ENCODE measurements around the gene CIC. TPM values are rescaled to one million over a fixed set of nuclear protein-coding genes. Genes with fewer than 3 reads are reported as not detected.

CIC gene
- total RNA-seq, 3 donors from 2014 or later (not counting 1 experiment from before 2014, with no cell fraction given) = 95.4 to 121 (median 108) TPM

- DNase-seq (no peak), ATAC-seq (no peak)
- H3K36me3 ChIP-seq (ENCODE audit: control insufficient read depth, insufficient read depth, low read length) = peaks cover 75% of the 10 kb centered on the region
- 87% methylated on average over 4 of the region's 4 CpGs for whole genome bisulfite sequencing (ENCODE audit: insufficient coverage)
- H3K9me3 ChIP-seq (ENCODE audit: control insufficient read depth, insufficient read depth, low read length) = no peaks in the 10 kb centered on the region
- no peak overlapping the region for H3K4me3 Mint-ChIP-seq
- H3K36me3 Mint-ChIP-seq = no peaks in the 10 kb centered on the region
- intact Hi-C loops (cut with micrococcal nuclease) = no loop called here
- H3K27me3 Mint-ChIP-seq (ENCODE audit: low read depth in 2 of 2) = no peaks in the 10 kb centered on the region
- H3K27ac ChIP-seq (ENCODE audit: low read length) = no peak overlapping the region
- H3K27me3 ChIP-seq (ENCODE audit: control insufficient read depth, insufficient read depth, low read length) = no peaks in the 10 kb centered on the region
- no peaks in the 10 kb centered on the region for H3K4me1 ChIP-seq (ENCODE audit: control insufficient read depth, insufficient read depth, low read length)
- H3K27ac Mint-ChIP-seq = peak overlapping the region; percentile 63 to 65
- TF ChIP-seq, protein P1, sequence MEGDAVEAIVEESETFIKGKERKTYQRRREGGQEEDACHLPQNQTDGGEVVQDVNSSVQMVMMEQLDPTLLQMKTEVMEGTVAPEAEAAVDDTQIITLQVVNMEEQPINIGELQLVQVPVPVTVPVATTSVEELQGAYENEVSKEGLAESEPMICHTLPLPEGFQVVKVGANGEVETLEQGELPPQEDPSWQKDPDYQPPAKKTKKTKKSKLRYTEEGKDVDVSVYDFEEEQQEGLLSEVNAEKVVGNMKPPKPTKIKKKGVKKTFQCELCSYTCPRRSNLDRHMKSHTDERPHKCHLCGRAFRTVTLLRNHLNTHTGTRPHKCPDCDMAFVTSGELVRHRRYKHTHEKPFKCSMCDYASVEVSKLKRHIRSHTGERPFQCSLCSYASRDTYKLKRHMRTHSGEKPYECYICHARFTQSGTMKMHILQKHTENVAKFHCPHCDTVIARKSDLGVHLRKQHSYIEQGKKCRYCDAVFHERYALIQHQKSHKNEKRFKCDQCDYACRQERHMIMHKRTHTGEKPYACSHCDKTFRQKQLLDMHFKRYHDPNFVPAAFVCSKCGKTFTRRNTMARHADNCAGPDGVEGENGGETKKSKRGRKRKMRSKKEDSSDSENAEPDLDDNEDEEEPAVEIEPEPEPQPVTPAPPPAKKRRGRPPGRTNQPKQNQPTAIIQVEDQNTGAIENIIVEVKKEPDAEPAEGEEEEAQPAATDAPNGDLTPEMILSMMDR (IDR thresholded peaks at IDR 0.05) = no peak
- no peak overlapping the region for H3K4me3 ChIP-seq (ENCODE audit: low read length)
- peaks cover 7 to 26% of the 10 kb centered on the region in 2 donors for H3K4me1 Mint-ChIP-seq
- H3K9me3 Mint-ChIP-seq = no peaks in the 10 kb centered on the region
Measured at GRCh38 chr19:42228641-42229040, 40.4 kb upstream of the CIC start.

GRCh38 chr19:42229301-42229854 is 39.7 kb upstream of the CIC start:
- 76% methylated on average over 2 of the region's 4 CpGs for WGBS (ENCODE audit: insufficient coverage)
- TF ChIP-seq, protein P1 (IDR thresholded peaks at IDR 0.05) = no peak
- Histone ChIP-seq H3K27me3 (ENCODE audit: control insufficient read depth, insufficient read depth, low read length) (no peaks in the 10 kb centered on the region), H3K4me1 (ENCODE audit: control insufficient read depth, insufficient read depth, low read length) (no peaks in the 10 kb centered on the region), H3K27ac (ENCODE audit: low read length) (no peak overlapping the region), H3K9me3 (ENCODE audit: control insufficient read depth, insufficient read depth, low read length) (no peaks in the 10 kb centered on the region), H3K4me3 (ENCODE audit: low read length) (no peak overlapping the region), H3K36me3 (ENCODE audit: control insufficient read depth, insufficient read depth, low read length) (peaks cover 79% of the 10 kb centered on the region)
- intact Hi-C loops (cut with micrococcal nuclease) = no loop called here
- H3K27me3 Mint-ChIP-seq (ENCODE audit: low read depth in 2 of 2) = no peaks in the 10 kb centered on the region
- peaks cover 7 to 29% of the 10 kb centered on the region in 2 donors for H3K4me1 Mint-ChIP-seq
- ATAC-seq = peak in 1 of 3 donors; percentile 31
- DNase-seq = no peak
- no peaks in the 10 kb centered on the region for H3K9me3 Mint-ChIP-seq
- peak overlapping the region; percentile 65 to 67 for H3K27ac Mint-ChIP-seq
- no peak overlapping the region for H3K4me3 Mint-ChIP-seq
- no peaks in the 10 kb centered on the region for H3K36me3 Mint-ChIP-seq

DNA sequence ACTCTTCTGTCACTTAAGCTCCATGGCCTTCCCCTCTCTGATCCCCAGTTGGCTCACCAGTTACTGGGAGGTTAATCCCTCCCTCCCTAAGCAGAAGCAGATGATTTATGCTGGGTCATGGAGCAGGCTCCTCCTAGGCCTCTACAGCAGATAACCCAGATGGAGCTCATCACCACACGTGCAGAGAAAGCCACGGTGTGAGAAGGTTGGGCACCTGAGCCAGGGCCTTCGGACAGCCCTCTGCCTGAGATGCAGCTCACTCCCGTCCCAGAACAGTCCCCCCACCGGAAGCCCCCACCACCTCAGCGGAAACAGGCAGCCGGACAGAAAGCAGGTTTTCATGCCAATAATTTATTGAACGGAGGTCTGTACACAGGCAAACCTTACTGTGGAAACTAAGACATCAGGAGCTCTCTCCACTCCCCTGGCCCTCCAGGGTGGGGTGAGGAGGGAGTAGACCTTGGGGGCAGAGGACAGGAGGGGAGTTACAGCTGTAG is 39.1 kb upstream of the CIC start:
- ATAC-seq (no peak), DNase-seq (no peak)
- intact Hi-C loops (cut with micrococcal nuclease) = no loop called here
- 76% methylated on average over 8 of the region's 8 CpGs for WGBS (ENCODE audit: insufficient coverage)
- no peak overlapping the region for H3K27ac ChIP-seq (ENCODE audit: low read length)
- Mint-ChIP-seq H3K4me3 (no peak overlapping the region), H3K4me1 (peaks cover 7 to 29% of the 10 kb centered on the region in 2 donors), H3K9me3 (no peaks in the 10 kb centered on the region), H3K36me3 (no peaks in the 10 kb centered on the region), H3K27ac (peak overlapping the region; percentile 65 to 67), H3K27me3 (ENCODE audit: low read depth in 2 of 2) (no peaks in the 10 kb centered on the region)
- no peaks in the 10 kb centered on the region for H3K27me3 ChIP-seq (ENCODE audit: control insufficient read depth, insufficient read depth, low read length)
- no peak overlapping the region for H3K4me3 ChIP-seq (ENCODE audit: low read length)
- H3K36me3 ChIP-seq (ENCODE audit: control insufficient read depth, insufficient read depth, low read length) = peaks cover 78% of the 10 kb centered on the region
- no peaks in the 10 kb centered on the region for H3K4me1 ChIP-seq (ENCODE audit: control insufficient read depth, insufficient read depth, low read length)
- TF ChIP-seq, protein P1 (IDR thresholded peaks at IDR 0.05) = no peak
- no peaks in the 10 kb centered on the region for H3K9me3 ChIP-seq (ENCODE audit: control insufficient read depth, insufficient read depth, low read length)

DNA sequence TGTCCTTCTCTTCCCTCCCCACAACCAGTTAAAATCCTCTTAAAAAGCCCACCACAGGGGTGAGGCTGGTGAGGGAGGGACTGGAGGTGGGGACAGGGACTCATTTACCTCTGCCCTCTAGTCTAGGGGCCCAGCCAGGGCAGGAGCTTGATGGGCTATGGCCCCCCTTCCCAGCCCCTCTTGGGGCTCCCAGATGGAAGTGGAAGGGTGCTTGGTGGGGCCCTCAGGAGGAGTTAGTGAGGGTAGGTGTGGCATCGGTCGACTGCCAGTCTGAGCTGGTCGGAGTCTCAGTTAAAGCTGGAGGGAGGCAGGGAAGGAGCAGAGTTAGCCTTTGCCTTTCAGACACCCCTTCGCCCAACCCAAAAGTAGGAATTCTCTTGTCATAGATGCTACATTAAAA is 38.5 kb upstream of the CIC start:
- H3K27me3 ChIP-seq (ENCODE audit: control insufficient read depth, insufficient read depth, low read length) = no peaks in the 10 kb centered on the region
- peaks cover 11 to 29% of the 10 kb centered on the region in 2 donors for H3K4me1 Mint-ChIP-seq
- H3K9me3 ChIP-seq (ENCODE audit: control insufficient read depth, insufficient read depth, low read length) = no peaks in the 10 kb centered on the region
- peaks cover 77% of the 10 kb centered on the region for H3K36me3 ChIP-seq (ENCODE audit: control insufficient read depth, insufficient read depth, low read length)
- no peak overlapping the region for H3K27ac ChIP-seq (ENCODE audit: low read length)
- no peaks in the 10 kb centered on the region for H3K4me1 ChIP-seq (ENCODE audit: control insufficient read depth, insufficient read depth, low read length)
- ATAC-seq (no peak), DNase-seq (no peak)
- intact Hi-C loops (cut with micrococcal nuclease) = no loop called here
- TF ChIP-seq, protein P1 (IDR thresholded peaks at IDR 0.05) = no peak
- no peaks in the 10 kb centered on the region for H3K27me3 Mint-ChIP-seq (ENCODE audit: low read depth in 2 of 2)
- no peaks in the 10 kb centered on the region for H3K36me3 Mint-ChIP-seq
- H3K4me3 Mint-ChIP-seq = no peak overlapping the region
- H3K27ac Mint-ChIP-seq = peak overlapping the region; percentile 29 to 65
- H3K4me3 ChIP-seq (ENCODE audit: low read length) = no peak overlapping the region
- WGBS (ENCODE audit: insufficient coverage) = 91% methylated on average over 4 of the region's 4 CpGs
- no peaks in the 10 kb centered on the region for H3K9me3 Mint-ChIP-seq
